H1 (cell line): Measurements from ENCODE around the gene ZDHHC3. TPM values are rescaled to one million over a fixed set of nuclear protein-coding genes. Genes with fewer than 3 reads are reported as not detected.

ENCODE experiments used
- CTCF ChIA-PET: fragments of 300-600 bp; sonication (Branson Sonifier 250); formaldehyde crosslinking; loops from one replicate; lab custom pipeline; 2021; ENCODE audit not compliant: partially characterized antibody; lab: Charles Lee
- POLR2A ChIA-PET: fragments of 300-600 bp; sonication (Branson Sonifier 250); formaldehyde crosslinking; loops from one replicate; lab custom pipeline; 2021; ENCODE audit warnings: inconsistent platforms; ENCODE audit not compliant: partially characterized antibody; lab: Charles Lee
- DNase-seq, 2 experiments: peaks; one replicate each; pipeline versions ENCODE4 v3.0.0 to v3.0.0-alpha.2; 2010 to 2022; ENCODE audit warnings: low spot score in 2 of 2, low read depth in 1 of 2, mixed read lengths in 1 of 2
- FAIRE-seq: peaks from 2 replicates; lab custom pipeline; 2011; peaks lifted over from hg19 to GRCh38; lab: Jason Lieb, UNC
- H2AFZ ChIP-seq: 2 replicates; pipeline ENCODE4 v1.8.1; 2012; ENCODE audit warnings: low read length, inconsistent platforms
- H2AK5ac ChIP-seq: 2 replicates; pipeline ENCODE4 v1.6.1; 2013; ENCODE audit warnings: low read depth, low read length
- H2BK120ac ChIP-seq: replicated peaks from 2 replicates; pipeline ENCODE3; 2013; ENCODE audit warnings: low read depth, low read length, inconsistent platforms
- H2BK12ac ChIP-seq: 2 replicates; pipeline ENCODE4 v1.6.1; 2013; ENCODE audit warnings: low read depth, low read length
- H2BK15ac ChIP-seq: 2 replicates; pipeline ENCODE4 v1.6.1; 2013; ENCODE audit warnings: low read length
- H2BK20ac ChIP-seq: 2 replicates; pipeline ENCODE4 v1.6.1; 2013; ENCODE audit warnings: low read length
- H2BK5ac ChIP-seq: 2 replicates; pipeline ENCODE4 v1.6.1; 2013; ENCODE audit warnings: low read depth, low read length
- H3K14ac ChIP-seq: 2 replicates; pipeline ENCODE4 v1.6.1; 2013; ENCODE audit warnings: inconsistent platforms; ENCODE audit not compliant: insufficient read length
- H3K18ac ChIP-seq: 2 replicates; pipeline ENCODE4 v1.6.1; 2013; ENCODE audit warnings: low read length; ENCODE audit errors: extremely low read depth
- H3K23ac ChIP-seq: 2 replicates; pipeline ENCODE4 v1.6.1; 2013; ENCODE audit warnings: inconsistent platforms; ENCODE audit not compliant: insufficient read length
- H3K23me2 ChIP-seq: 2 replicates; pipeline ENCODE4 v1.6.1; 2013; ENCODE audit warnings: low read depth, low read length
- H3K27ac ChIP-seq: 2 replicates; pipeline ENCODE4 v1.6.1; 2011; ENCODE audit warnings: low read depth, low read length, inconsistent platforms
- H3K27me3 ChIP-seq, 4 experiments: replicated peaks in 1 of 4; 1 replicate in 1 of 4; 2 replicates in 3 of 4; pipeline versions ENCODE4 v1.6.1 to v1.8.1; 2011 to 2013; ENCODE audit warnings: low read length in 3 of 4, mild to moderate bottlenecking in 3 of 4, inconsistent platforms in 2 of 4, mixed read lengths in 2 of 4, moderate library complexity in 1 of 4; ENCODE audit not compliant: control insufficient read depth in 3 of 4, insufficient read depth in 3 of 4; ENCODE audit errors: extremely low read depth in 1 of 4
- H3K36me3 ChIP-seq, 4 experiments: 2 replicates each; pipeline versions ENCODE4 v1.6.1 to v1.8.1; 2011 to 2013; ENCODE audit warnings: mild to moderate bottlenecking in 4 of 4, low read length in 3 of 4, moderate library complexity in 2 of 4, control low read depth in 1 of 4, inconsistent platforms in 1 of 4; ENCODE audit not compliant: insufficient read depth in 4 of 4, control insufficient read depth in 2 of 4
- H3K4ac ChIP-seq: replicated peaks from 2 replicates; pipeline ENCODE3; 2013; ENCODE audit warnings: low read length, low read depth, mixed read lengths, inconsistent platforms; ENCODE audit not compliant: insufficient read length
- H3K4me1 ChIP-seq, 4 experiments: replicated peaks in 1 of 4; 1 replicate in 1 of 4; 2 replicates in 3 of 4; pipeline versions ENCODE4 v1.6.1 to v1.8.1; 2011 to 2013; ENCODE audit warnings: low read length in 3 of 4, inconsistent platforms in 2 of 4, mixed read lengths in 1 of 4; ENCODE audit not compliant: insufficient read depth in 4 of 4, control insufficient read depth in 3 of 4
- H3K4me2 ChIP-seq, 2 experiments: 2 replicates each; pipeline versions ENCODE4 v1.6.1 to v1.8.1; 2011 to 2013; ENCODE audit warnings: low read depth in 2 of 2, low read length in 2 of 2, control low read depth in 1 of 2, inconsistent platforms in 1 of 2, mild to moderate bottlenecking in 1 of 2; ENCODE audit not compliant: insufficient read depth in 1 of 2
- H3K4me3 ChIP-seq, 4 experiments: fragments of 200-600, 300-600 bp in 1 of 4; sonication (generic), shearing (Covaris generic), sonication (Bioruptor Twin) in 1 of 4; 2 replicates each; pipeline versions ENCODE4 v1.5.1 to v1.8.1; 2011 to 2016; ENCODE audit warnings: low read length in 4 of 4, low read depth in 3 of 4, control low read depth in 2 of 4, inconsistent platforms in 2 of 4, mild to moderate bottlenecking in 2 of 4, mixed read lengths in 1 of 4, moderate library complexity in 1 of 4; ENCODE audit not compliant: insufficient read depth in 2 of 4; ENCODE audit errors: extremely low read depth in 1 of 4
- H3K56ac ChIP-seq: replicated peaks from 2 replicates; pipeline ENCODE3; 2013; ENCODE audit warnings: low read depth, mild to moderate bottlenecking, mixed read lengths, low read length, inconsistent platforms; ENCODE audit not compliant: insufficient read length
- H3K79me1 ChIP-seq: 2 replicates; pipeline ENCODE4 v1.6.1; 2013; ENCODE audit warnings: low read depth, low read length, control low read depth
- H3K79me2 ChIP-seq, 2 experiments: 2 replicates each; pipeline versions ENCODE4 v1.6.1 to v1.8.1; 2012 to 2013; ENCODE audit warnings: low read length in 2 of 2, mild to moderate bottlenecking in 2 of 2, inconsistent platforms in 1 of 2; ENCODE audit not compliant: insufficient read depth in 2 of 2, control insufficient read depth in 1 of 2
- H3K9ac ChIP-seq, 4 experiments: replicated peaks in 1 of 4; 1 replicate in 1 of 4; 2 replicates in 3 of 4; pipeline versions ENCODE4 v1.6.1 to v1.8.1; 2011 to 2013; ENCODE audit warnings: low read depth in 3 of 4, low read length in 3 of 4, control low read depth in 2 of 4, mild to moderate bottlenecking in 2 of 4, moderate library complexity in 2 of 4, inconsistent platforms in 1 of 4; ENCODE audit errors: extremely low read depth in 1 of 4
- H3K9me3 ChIP-seq, 2 experiments: 2 replicates each; pipeline versions ENCODE4 v1.6.1 to v1.8.1; 2012 to 2013; ENCODE audit warnings: mild to moderate bottlenecking in 2 of 2, moderate library complexity in 2 of 2, control low read depth in 1 of 2, inconsistent platforms in 1 of 2, low read depth in 1 of 2, low read length in 1 of 2, mixed read lengths in 1 of 2; ENCODE audit not compliant: insufficient read depth in 2 of 2
- H4K20me1 ChIP-seq, 2 experiments: replicated peaks in 1 of 2; 2 replicates each; pipeline versions ENCODE3 to v1.8.1; 2011 to 2013; ENCODE audit warnings: inconsistent platforms in 2 of 2, low read length in 2 of 2, mild to moderate bottlenecking in 1 of 2; ENCODE audit not compliant: insufficient read depth in 2 of 2, control insufficient read depth in 1 of 2
- H4K5ac ChIP-seq: 2 replicates; pipeline ENCODE4 v1.6.1; 2013; ENCODE audit warnings: low read length, low read depth, mixed read lengths, inconsistent platforms; ENCODE audit not compliant: insufficient read length
- H4K8ac ChIP-seq: 2 replicates; pipeline ENCODE4 v1.8.0; 2013; ENCODE audit warnings: mild to moderate bottlenecking, moderate library complexity, low read length, inconsistent platforms; ENCODE audit not compliant: insufficient read depth; ENCODE audit errors: extremely low read depth
- H4K91ac ChIP-seq: replicated peaks from 2 replicates; pipeline ENCODE3; 2013; ENCODE audit warnings: low read length, mixed read lengths, inconsistent platforms; ENCODE audit not compliant: insufficient read length
- CBX5 ChIP-seq: fragments of 300-800, 300-1000 bp; sonication (generic); IDR thresholded peaks from 2 replicates; pipeline ENCODE4 v1.7.1; 2016; ENCODE audit warnings: antibody characterized with exemption, low read length, low read depth
- CBX8 ChIP-seq: fragments of 300-800, 300-1000 bp; sonication (generic); IDR thresholded peaks from 2 replicates; pipeline ENCODE4 v1.7.1; 2016; ENCODE audit warnings: low read depth, low read length, borderline replicate concordance
- HDAC2 ChIP-seq, 2 experiments: fragments of 300-600 bp in 1 of 2; sonication (generic) in 1 of 2; IDR thresholded peaks; 2 replicates each; pipeline ENCODE4 v1.6.1; 2011 to 2012; ENCODE audit warnings: low read depth in 2 of 2, low read length in 2 of 2, mild to moderate bottlenecking in 2 of 2, moderate library complexity in 2 of 2, borderline replicate concordance in 1 of 2, inconsistent platforms in 1 of 2
- JUN ChIP-seq: IDR thresholded peaks from 2 replicates; pipeline ENCODE4 v1.6.1; 2011; ENCODE audit warnings: low read depth, mild to moderate bottlenecking, improper control_type of control experiment, low read length
- RAD21 ChIP-seq, 2 experiments: IDR thresholded peaks in 1 of 2; conservative IDR thresholded peaks in 1 of 2; 2 replicates each; pipeline ENCODE4 v1.6.1; 2011; ENCODE audit warnings: low read depth in 2 of 2, low read length in 2 of 2, improper control_type of control experiment in 1 of 2, inconsistent platforms in 1 of 2, mild to moderate bottlenecking in 1 of 2, moderate library complexity in 1 of 2
- SRF ChIP-seq: IDR thresholded peaks from 2 replicates; pipeline ENCODE4 v1.6.1; 2011; ENCODE audit warnings: mild to moderate bottlenecking, low read depth, low read length, moderate library complexity
- TAF1 ChIP-seq: IDR thresholded peaks from 2 replicates; pipeline ENCODE4 v1.6.1; 2011; ENCODE audit warnings: mild to moderate bottlenecking, low read depth, low read length
- WGBS, 2 experiments: shearing (Covaris generic) in 1 of 2; methylation state at CpG; one replicate each; pipeline versions ENCODE4 v1.1.6 to v1.1.7; 2013 to 2015; ENCODE audit warnings: low lambda C conversion rate in 2 of 2, mixed read lengths in 2 of 2, inconsistent platforms in 1 of 2, low coverage in 1 of 2, missing lambda C conversion rate in 1 of 2; ENCODE audit not compliant: insufficient replicate concordance in 2 of 2, insufficient coverage in 1 of 2, insufficient read length in 1 of 2; ENCODE audit errors: extremely low coverage in 1 of 2, missing lambda C conversion rate in 1 of 2; 5-methylcytosine and 5-hydroxymethylcytosine counted together
- polyA plus RNA-seq, 7 experiments: library from polyadenylated mRNA; depleted of rRNA in 3 of 7; stranded (reverse) in 5 of 7; unstranded in 2 of 7; fragments of >200 nt in 5 of 7; fragments of 200-250 nt in 2 of 7; gene quantifications; 1 replicate in 5 of 7; 2 replicates in 1 of 7; 4 replicates in 1 of 7; pipeline versions ENCODE4 v1.2.1 to v1.2.3, GENCODE V29; 2011 to 2013; ENCODE audit warnings: missing spikeins in 2 of 7, mixed read lengths in 2 of 7
- total RNA-seq: library from RNA; stranded (reverse); fragmentation: NEBNext Ultra II Directional; extraction: Animal tissue kit (Norgen Biotek cat#: 25700); gene quantifications from 2 replicates; pipeline ENCODE4 v1.2.1, GENCODE V29; 2021

The ZDHHC3 gene
- total and polyA plus RNA-seq, 2 of the 8 experiments (the other 6 are each of a cell fraction or from before 2014, with no cell fraction given): 77.4 to 88.7 TPM

DNA sequence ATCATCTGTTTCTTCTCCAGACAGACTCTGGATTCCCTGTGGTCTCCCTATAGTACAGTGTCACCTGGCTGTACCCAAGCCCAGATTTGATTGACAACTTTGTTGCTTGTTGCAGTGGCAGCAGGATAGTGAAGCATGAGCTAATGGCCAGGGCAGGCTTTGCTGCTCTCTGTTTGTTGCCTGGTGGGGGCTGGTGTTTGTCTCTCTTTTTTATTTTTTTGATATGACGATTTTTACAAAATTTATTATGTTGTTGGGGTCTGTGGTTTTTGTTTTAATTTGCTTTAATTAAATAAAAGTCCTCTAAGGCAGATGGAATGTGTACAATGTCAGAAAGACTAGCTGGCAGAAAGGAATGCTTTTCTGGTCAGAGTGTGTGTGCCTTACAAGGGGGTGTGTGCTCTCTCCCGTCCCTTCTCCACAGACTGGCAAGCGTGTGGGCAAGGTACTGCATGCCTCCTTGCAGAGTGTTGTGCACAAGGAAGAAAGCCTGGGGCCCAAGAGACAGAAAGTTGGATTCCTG is 34.9 kb upstream of the ZDHHC3 start:
- Histone ChIP-seq H2BK5ac (no peak overlapping the region), H3K4me3 (no peak overlapping the region), H3K9ac (no peak overlapping the region), H3K23me2 (no peaks in the 10 kb centered on the region), H4K91ac (no peak overlapping the region), H4K5ac (no peak overlapping the region), H3K14ac (no peak overlapping the region), H2AK5ac (no peak overlapping the region), H3K27me3 (no peaks in the 10 kb centered on the region), H2BK120ac (no peak overlapping the region), H4K20me1 (peaks cover 0 to 4% of the 10 kb centered on the region in 2 experiments), H3K4ac (no peak overlapping the region), H3K18ac (no peak overlapping the region), H2BK20ac (no peak overlapping the region), H3K56ac (no peak overlapping the region), H3K79me2 (no peaks in the 10 kb centered on the region), H3K36me3 (peaks cover 18 to 57% (median 43%) of the 10 kb centered on the region in 4 experiments; a peak in 7 of 8 replicates), H2BK15ac (no peak overlapping the region), H4K8ac (no peak overlapping the region), H2BK12ac (no peak overlapping the region), H3K4me2 (no peak overlapping the region), H3K79me1 (no peaks in the 10 kb centered on the region), H2AFZ (no peak overlapping the region), H3K27ac (no peak overlapping the region), H3K9me3 (no peaks in the 10 kb centered on the region), H3K23ac (no peak overlapping the region), H3K4me1 (peaks cover 0 to 2% (median 0%) of the 10 kb centered on the region in 4 experiments; a peak in 1 of 7 replicates)
- no peak for DNase-seq
- CTCF ChIA-PET: interaction anchor here (1.3 to 1.7 kb wide), 2 partner anchors 16 to 161 kb away, joined by 3 read pairs; no protein-coding TSS in a partner anchor
- POLR2A ChIA-PET: interaction anchor here (1.2 to 1.4 kb wide), 2 partner anchors 10 to 18 kb away, joined by 3 to 6 read pairs; no protein-coding TSS in a partner anchor
- WGBS, 2 experiments: 91% methylated on average over 3 of the region's 3 CpGs; no CpG with 5 or more reads in 1 of the 2 experiments
- no peak for TF ChIP-seq CBX5
- TF ChIP-seq RAD21 (IDR thresholded peaks at IDR 0.05 in 1 of 2, conservative IDR thresholded peaks at IDR 0.05 in 1 of 2; ENCODE audit: low read depth in 2 of 2, low read length in 2 of 2): no peak
- TF ChIP-seq CBX8: no peak
- no peak for TF ChIP-seq JUN
- no peak for TF ChIP-seq HDAC2 (IDR thresholded peaks at IDR 0.05; ENCODE audit: borderline replicate concordance in 1 of 2, low read depth in 2 of 2, low read length in 2 of 2)
- TF ChIP-seq TAF1: no peak
- TF ChIP-seq SRF: no peak
- no peak for FAIRE-seq
